IPS-15b (cell line): Measurements from ENCODE around the gene KCNK2.

Experiments used
- H3K27me3 ChIP-seq: one replicate; pipeline ENCODE4 v1.6.1; 2013; ENCODE audit warnings: low read length; ENCODE audit not compliant: control insufficient read depth, insufficient read depth
- H3K36me3 ChIP-seq: one replicate; pipeline ENCODE4 v1.6.1; 2013; ENCODE audit warnings: low read length; ENCODE audit not compliant: control insufficient read depth, insufficient read depth
- H3K4me1 ChIP-seq: one replicate; pipeline ENCODE4 v1.6.1; 2013; ENCODE audit warnings: mild to moderate bottlenecking, low read length; ENCODE audit not compliant: control insufficient read depth, insufficient read depth
- H3K4me3 ChIP-seq: one replicate; pipeline ENCODE4 v1.5.1; 2013; ENCODE audit warnings: low read depth, low read length
- H3K9ac ChIP-seq: one replicate; pipeline ENCODE4 v1.6.1; 2013; ENCODE audit warnings: low read depth, mild to moderate bottlenecking, low read length
- H3K9me3 ChIP-seq: one replicate; pipeline ENCODE4 v1.6.1; 2013; ENCODE audit warnings: mild to moderate bottlenecking, low read length; ENCODE audit not compliant: control insufficient read depth, insufficient read depth

Gene KCNK2

DNA sequence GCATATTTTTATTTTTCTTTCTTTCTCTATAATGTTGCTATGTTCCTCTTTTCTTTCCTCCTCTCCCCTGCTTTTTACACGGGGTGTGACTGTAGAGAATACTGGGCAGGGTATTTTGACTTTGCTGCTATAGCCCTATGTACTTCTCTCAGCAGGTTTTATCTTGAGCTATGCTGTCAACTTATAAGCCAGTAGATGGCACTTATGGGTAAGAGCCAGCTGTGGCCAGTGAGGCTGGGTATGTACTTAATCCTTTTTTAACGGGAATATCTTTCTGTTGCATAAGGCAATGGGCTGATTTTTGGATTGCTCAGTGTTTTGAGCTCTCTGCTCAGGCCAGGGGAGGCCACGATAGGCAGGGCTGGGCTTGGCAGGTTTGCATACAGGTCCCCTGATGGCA, 99.0 kb downstream of the KCNK2 start:
- Histone ChIP-seq H3K9me3 (no peaks in the 10 kb centered on the region), H3K4me3 (no peak overlapping the region), H3K4me1 (no peaks in the 10 kb centered on the region), H3K36me3 (peaks cover 2% of the 10 kb centered on the region), H3K27me3 (no peaks in the 10 kb centered on the region), H3K9ac (no peak overlapping the region)

DNA sequence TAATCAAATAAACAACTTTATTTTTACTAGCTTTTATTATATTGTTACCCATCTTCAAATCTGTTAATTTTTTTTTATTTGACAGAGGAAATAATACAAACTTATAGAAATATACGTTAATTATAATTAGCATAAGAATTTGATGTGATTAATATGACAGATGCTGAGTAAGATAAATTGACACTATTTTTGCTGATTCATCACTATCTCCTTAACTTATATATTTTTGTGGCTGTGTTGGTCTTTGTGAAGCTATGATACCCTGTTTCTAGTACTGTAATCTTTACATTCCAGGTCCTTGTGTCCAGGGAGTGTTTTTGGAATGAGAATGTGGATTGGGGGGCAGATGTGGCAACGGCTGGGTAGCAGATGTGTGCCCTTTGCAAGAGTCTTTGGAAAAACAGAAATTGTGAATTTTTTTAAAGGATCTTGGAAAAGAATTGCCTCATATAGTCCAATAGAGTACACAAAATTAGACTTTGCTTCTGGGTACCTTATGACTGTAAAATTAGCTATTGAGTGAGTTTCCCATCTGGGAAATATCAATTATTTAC, 102.6 kb downstream of the KCNK2 start:
- peaks cover 2% of the 10 kb centered on the region for H3K36me3 ChIP-seq
- no peaks in the 10 kb centered on the region for H3K4me1 ChIP-seq
- no peak overlapping the region for H3K9ac ChIP-seq
- H3K27me3 ChIP-seq, result no peaks in the 10 kb centered on the region
- no peaks in the 10 kb centered on the region for H3K9me3 ChIP-seq
- no peak overlapping the region for H3K4me3 ChIP-seq

DNA sequence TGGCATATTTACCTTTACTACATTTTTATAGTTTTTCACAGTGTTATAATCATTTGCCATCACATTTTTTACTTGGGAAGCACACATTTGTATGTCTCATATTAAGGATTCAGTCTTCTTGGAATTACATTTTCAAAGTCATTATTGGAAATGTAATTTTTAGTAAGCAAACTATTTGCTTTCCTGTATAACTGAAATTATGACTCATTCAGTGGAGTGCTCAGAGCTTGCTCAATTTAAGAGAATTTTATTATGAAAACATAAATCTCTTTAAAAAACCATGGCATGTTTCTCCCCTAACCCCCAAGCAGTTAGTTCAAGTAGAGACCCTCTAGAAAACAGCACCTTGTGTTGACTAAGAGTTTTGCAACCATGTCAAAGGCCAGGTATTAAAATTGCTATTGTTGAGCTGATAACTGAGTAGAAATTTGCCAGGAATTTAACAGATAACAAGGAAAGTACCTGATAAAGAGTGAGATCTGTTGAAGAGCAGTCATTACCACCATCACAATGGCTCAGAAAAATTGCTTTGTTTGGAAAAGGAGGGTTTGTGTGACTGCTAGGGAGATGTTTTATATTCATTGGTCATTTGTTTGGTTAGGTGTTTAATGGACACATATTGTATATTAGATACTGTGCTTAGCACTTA, 105.9 kb downstream of the KCNK2 start:
- Histone ChIP-seq H3K27me3 (no peaks in the 10 kb centered on the region), H3K9ac (no peak overlapping the region), H3K36me3 (no peaks in the 10 kb centered on the region), H3K4me1 (no peaks in the 10 kb centered on the region), H3K9me3 (no peaks in the 10 kb centered on the region), H3K4me3 (no peak overlapping the region)

DNA sequence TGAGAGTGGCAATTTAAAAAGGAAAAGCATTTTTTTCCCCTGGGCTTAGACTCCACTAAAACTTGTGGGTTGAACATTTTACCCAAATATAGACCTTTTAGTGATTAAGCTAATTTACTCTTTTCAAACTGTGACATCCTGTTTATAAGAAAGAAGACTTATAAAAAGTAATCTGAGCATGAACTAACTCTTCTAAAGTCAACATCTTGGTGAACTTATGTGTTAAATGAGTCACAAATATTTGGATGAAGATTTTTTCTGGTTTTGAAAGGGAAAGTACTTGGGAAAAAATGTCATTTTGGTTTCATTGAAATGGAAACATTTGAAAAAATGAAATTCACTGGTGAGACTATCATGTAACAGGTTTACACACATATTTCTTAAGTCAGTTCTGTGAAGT, 109.8 kb downstream of the KCNK2 start:
- no peaks in the 10 kb centered on the region for H3K27me3 ChIP-seq
- H3K9me3 ChIP-seq, result no peaks in the 10 kb centered on the region
- no peaks in the 10 kb centered on the region for H3K36me3 ChIP-seq
- no peak overlapping the region for H3K4me3 ChIP-seq
- no peaks in the 10 kb centered on the region for H3K4me1 ChIP-seq
- no peak overlapping the region for H3K9ac ChIP-seq

DNA sequence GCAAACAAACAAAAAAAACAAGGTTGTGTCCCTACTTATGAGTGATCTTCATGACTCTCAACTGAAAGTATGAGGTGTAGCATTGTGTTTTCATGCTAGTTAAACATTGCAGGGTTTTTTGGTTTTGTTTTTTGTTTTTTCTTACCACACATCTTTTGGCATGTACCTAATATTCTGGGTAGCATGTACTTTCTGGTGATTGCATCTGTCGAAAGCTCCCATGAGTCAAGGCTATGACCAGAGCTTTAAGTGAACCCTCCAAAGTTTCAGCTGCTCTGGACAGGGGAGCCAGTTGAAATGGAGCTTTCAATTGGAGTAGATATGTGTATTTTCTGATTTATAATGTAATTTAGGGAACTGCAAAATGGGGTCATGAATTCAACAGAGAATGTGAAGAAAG, 115.5 kb downstream of the KCNK2 start:
- Histone ChIP-seq H3K9ac (no peak overlapping the region), H3K4me3 (no peak overlapping the region), H3K4me1 (peaks cover 12% of the 10 kb centered on the region), H3K9me3 (no peaks in the 10 kb centered on the region), H3K27me3 (no peaks in the 10 kb centered on the region), H3K36me3 (no peaks in the 10 kb centered on the region)

DNA sequence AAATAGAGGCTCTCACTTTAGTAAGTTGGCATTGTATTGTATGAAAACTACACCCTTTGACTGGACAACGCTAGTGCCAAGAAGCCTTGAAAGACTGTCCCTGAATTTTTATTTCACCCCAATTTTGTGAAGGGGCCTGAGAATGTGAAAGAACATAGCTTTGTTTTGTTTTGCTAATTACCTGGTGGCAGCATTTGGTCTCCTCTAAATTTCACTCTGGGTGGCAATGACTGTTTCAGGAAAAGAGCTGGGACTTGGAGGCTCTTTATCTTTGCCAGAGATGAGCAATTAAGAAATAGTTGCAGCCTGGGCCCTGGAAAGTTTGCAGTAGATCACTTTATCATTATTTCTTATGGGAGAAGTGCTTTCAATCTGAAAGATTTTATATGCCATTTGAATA, 117.6 kb downstream of the KCNK2 start:
- H3K27me3 ChIP-seq, result no peaks in the 10 kb centered on the region
- H3K4me1 ChIP-seq, result peaks cover 12% of the 10 kb centered on the region
- no peaks in the 10 kb centered on the region for H3K36me3 ChIP-seq
- no peak overlapping the region for H3K9ac ChIP-seq
- H3K9me3 ChIP-seq, result no peaks in the 10 kb centered on the region
- H3K4me3 ChIP-seq, result no peak overlapping the region

DNA sequence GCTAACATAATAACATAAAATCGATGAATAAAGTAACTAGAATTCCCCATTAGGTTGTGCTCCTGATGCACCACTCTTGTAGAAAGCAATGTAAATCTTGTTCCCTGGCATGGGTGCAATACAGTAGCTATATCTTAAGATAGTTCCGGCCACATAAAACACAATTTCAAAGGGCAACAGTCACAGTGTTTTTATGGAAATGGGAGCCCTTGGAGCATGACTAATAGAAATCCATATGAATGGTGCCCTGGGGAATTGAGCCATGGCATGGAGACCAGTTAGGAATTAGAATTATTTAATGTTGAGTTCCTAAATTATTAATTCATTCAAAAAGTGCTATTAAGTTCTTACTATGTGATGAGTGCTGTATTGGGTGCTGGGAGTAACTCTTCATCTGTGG, 118.7 kb downstream of the KCNK2 start:
- no peaks in the 10 kb centered on the region for H3K9me3 ChIP-seq
- no peaks in the 10 kb centered on the region for H3K27me3 ChIP-seq
- no peak overlapping the region for H3K4me3 ChIP-seq
- peaks cover 12% of the 10 kb centered on the region for H3K4me1 ChIP-seq
- H3K36me3 ChIP-seq, result no peaks in the 10 kb centered on the region
- H3K9ac ChIP-seq, result no peak overlapping the region

DNA sequence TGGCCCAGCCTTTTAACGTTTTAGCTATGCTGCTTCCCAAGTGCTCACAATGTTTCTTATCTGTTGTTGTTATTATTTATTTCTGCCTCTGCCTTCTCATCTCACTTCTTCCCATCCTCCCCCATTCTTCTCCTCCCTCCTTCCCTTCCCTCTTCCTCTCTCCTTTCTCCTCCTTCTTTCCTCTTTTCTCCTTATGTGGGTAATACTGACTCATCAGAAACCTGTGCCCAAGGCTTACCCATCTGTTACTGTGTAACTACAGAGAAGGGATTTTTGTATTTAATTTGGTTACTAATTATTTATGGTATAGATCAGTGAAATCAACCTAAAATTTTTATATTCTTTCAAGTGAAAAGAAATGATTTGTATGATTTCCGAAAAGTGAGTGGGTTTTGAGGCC, 120.3 kb downstream of the KCNK2 start:
- Histone ChIP-seq H3K4me3 (no peak overlapping the region), H3K4me1 (peaks cover 12% of the 10 kb centered on the region), H3K9ac (no peak overlapping the region), H3K27me3 (no peaks in the 10 kb centered on the region), H3K36me3 (no peaks in the 10 kb centered on the region), H3K9me3 (no peaks in the 10 kb centered on the region)

DNA sequence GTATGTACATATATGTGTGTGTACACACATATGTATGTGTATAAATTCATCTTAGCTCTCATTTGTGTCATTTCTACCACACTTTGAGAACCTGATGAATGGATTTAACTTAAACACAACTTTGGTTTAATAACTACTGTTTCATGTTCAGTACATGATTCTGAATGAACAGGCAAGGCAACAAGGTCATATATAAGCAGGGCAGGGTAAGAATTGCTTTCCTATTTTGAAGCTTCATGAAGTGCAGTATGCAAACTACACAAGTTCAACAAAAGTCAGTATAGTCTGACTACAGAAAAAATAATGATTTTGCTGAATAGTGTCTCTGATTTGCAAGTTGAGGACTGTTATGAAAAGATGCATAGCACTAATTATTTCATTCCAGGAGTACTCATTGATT, 127.6 kb downstream of the KCNK2 start:
- Histone ChIP-seq H3K27me3 (no peaks in the 10 kb centered on the region), H3K9ac (no peak overlapping the region)

DNA sequence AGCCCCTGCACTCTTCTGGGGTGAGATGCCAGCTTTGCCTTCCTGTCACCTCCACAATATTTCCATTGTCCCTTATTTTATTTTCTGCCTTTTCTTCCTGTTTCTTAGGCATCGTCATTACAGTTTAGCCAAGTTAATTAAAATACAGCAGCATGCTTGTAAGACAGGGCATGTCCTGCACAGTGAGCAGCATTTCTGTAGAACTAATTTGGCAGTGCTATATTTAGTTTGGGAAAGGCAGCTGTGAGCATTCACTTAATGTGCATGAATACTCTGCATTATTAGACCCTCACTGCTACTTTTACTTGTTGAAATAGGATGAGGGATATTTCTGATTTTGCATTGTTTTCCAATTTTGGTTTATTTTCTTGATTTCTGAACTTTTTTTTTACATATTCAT, 133.3 kb downstream of the KCNK2 start:
- H3K9me3 ChIP-seq, result no peaks in the 10 kb centered on the region
- H3K4me1 ChIP-seq, result peaks cover 3% of the 10 kb centered on the region
- H3K4me3 ChIP-seq, result no peak overlapping the region
- no peaks in the 10 kb centered on the region for H3K27me3 ChIP-seq
- no peaks in the 10 kb centered on the region for H3K36me3 ChIP-seq
- H3K9ac ChIP-seq, result no peak overlapping the region

More for the DNA sequence above, 127.6 kb downstream of the KCNK2 start:
- H3K36me3 ChIP-seq, result no peaks in the 10 kb centered on the region
- H3K4me3 ChIP-seq, result no peak overlapping the region
- H3K9me3 ChIP-seq, result no peaks in the 10 kb centered on the region
- peaks cover under 1% of the 10 kb centered on the region for H3K4me1 ChIP-seq

DNA sequence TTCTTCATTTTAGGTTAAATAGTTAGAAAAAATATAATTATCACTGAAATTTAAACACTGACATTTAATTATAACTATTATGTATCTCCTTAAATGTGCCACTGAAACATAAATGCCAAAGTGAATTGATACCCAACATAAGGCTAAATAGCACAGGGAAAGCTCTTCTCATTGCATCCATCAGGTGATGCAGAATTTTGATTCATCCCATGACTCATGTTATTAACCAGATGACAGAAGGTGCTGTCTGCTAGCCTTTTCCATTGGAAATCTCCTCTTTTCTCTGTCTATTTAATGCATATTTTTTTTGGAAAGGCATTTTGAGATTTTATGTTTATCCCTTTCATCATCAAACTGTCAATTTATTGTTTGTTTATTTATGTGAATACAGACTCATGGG, 136.8 kb downstream of the KCNK2 start:
- Histone ChIP-seq H3K36me3 (no peaks in the 10 kb centered on the region), H3K9ac (no peak overlapping the region), H3K9me3 (no peaks in the 10 kb centered on the region), H3K27me3 (no peaks in the 10 kb centered on the region), H3K4me1 (peaks cover 3% of the 10 kb centered on the region), H3K4me3 (no peak overlapping the region)

DNA sequence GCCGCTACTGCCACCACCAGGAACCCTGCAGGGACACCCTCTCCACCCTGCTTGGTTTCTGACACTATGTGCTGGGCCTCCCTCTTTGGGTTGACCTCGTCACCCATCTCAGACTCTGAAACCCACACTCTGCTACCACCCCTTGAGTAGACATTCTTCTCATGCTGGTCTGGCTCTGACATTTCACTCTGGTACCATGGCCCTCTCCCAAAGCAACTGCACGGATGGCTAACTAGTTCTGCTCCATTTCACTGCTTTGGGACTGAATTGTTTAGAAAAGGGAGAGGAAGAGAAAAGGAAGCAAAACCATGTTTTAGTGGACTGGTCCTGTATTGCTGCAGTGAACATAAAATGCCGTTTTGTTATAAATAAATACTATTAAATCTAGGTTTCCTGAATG, 137.8 kb downstream of the KCNK2 start:
- H3K4me1 ChIP-seq, result peaks cover 1% of the 10 kb centered on the region
- H3K27me3 ChIP-seq, result no peaks in the 10 kb centered on the region
- no peak overlapping the region for H3K4me3 ChIP-seq
- no peaks in the 10 kb centered on the region for H3K36me3 ChIP-seq
- no peaks in the 10 kb centered on the region for H3K9me3 ChIP-seq
- no peak overlapping the region for H3K9ac ChIP-seq
